GM12892 (cell line): Measurements from ENCODE around the gene MAEA.

Experiments
- POLR2AphosphoS5 ChIP-seq: IDR thresholded peaks from 2 replicates; pipeline ENCODE4 v1.6.1; 2011; ENCODE audit warnings: low read depth, low read length, control low read depth
- TAF1 ChIP-seq: IDR thresholded peaks from 2 replicates; pipeline ENCODE4 v1.6.1; 2011; ENCODE audit warnings: low read depth, mild to moderate bottlenecking, control low read depth, low read length, borderline replicate concordance

GRCh38 chr4:1342003-1342402, 52.3 kb downstream of the MAEA start:
- TF ChIP-seq POLR2AphosphoS5 (no peak), TAF1 (no peak)
